LNCaP clone FGC (cell line): ENCODE measurements around the gene ZNF827.

ENCODE experiments used
- DNase-seq: peaks from one replicate; pipeline ENCODE4 v3.0.0-alpha.2; 2011; ENCODE audit warnings: low read depth
- H3K4me3 ChIP-seq: 2 replicates; pipeline ENCODE4 v1.5.1; 2011; ENCODE audit warnings: mild to moderate bottlenecking, low read depth, low read length, control low read depth
- TF ChIP-seq, protein P1 (sequence below): IDR thresholded peaks from 2 replicates; pipeline ENCODE4 v1.5.1; 2012; ENCODE audit warnings: mild to moderate bottlenecking; ENCODE audit not compliant: control insufficient read depth, insufficient read depth; ENCODE audit errors: extremely low read depth

ZNF827 gene

DNA sequence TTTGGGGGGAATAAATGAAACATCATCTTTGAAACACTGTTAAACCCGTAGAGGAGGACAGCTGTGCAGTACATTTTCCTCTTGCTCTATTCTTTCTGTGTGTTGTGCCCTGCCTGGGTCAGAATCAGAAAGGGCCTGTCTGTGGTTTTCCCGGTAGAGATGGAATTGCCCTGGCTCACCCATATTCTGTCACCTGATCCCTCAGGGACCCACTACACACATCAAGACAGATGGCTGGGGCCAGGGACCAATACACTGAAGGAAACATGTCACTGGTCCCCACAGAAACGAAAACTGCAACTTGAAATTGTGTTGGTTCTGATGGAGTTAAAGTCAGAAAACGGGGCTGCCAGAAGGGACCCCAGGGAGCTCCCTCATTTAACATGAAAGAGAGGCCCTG, 114.9 kb downstream of the ZNF827 start:
- DNase-seq, result no peak
- TF ChIP-seq, protein P1, sequence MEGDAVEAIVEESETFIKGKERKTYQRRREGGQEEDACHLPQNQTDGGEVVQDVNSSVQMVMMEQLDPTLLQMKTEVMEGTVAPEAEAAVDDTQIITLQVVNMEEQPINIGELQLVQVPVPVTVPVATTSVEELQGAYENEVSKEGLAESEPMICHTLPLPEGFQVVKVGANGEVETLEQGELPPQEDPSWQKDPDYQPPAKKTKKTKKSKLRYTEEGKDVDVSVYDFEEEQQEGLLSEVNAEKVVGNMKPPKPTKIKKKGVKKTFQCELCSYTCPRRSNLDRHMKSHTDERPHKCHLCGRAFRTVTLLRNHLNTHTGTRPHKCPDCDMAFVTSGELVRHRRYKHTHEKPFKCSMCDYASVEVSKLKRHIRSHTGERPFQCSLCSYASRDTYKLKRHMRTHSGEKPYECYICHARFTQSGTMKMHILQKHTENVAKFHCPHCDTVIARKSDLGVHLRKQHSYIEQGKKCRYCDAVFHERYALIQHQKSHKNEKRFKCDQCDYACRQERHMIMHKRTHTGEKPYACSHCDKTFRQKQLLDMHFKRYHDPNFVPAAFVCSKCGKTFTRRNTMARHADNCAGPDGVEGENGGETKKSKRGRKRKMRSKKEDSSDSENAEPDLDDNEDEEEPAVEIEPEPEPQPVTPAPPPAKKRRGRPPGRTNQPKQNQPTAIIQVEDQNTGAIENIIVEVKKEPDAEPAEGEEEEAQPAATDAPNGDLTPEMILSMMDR, result no peak
- H3K4me3 ChIP-seq, result no peak overlapping the region

DNA sequence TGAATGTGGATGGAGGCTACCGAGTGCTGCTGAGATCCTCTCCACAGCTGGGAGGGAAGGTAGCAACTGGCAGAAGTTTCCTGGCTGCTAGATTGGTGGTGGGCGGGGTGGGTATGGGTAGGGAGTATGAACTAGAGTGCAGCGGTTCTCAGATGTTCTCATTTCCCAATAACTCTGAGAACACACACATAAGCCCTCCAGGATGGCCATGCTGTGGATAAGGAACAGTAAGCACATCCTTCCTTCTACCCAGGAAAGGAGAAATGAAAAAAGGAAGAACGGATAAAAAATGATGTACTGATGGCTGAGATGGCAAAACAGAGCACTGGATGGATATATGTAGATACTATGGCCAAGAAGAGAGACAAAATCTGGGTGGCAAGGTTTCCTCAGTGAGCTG, 116.0 kb downstream of the ZNF827 start:
- no peak for DNase-seq
- TF ChIP-seq, protein P1, result no peak
- H3K4me3 ChIP-seq, result no peak overlapping the region

DNA sequence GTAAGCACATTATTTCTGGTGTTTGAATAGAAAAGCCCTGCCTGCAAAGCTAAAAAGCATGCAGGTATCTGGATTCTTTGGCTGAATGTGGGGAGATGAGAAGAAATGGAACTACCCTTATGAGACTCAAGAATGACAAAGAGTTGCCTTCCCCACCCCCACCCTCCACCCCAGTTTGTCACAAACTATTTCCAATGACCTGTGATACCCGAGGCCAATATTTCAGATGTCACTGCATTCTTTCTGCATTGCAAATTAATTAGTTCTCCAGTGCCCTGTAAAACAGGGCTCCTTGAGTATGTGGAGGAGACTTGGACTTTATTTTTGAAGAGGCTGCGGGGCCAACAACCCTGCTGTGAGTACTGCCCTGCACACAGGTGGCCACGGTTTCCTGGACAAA, 116.4 kb downstream of the ZNF827 start:
- no peak overlapping the region for H3K4me3 ChIP-seq
- no peak for DNase-seq
- TF ChIP-seq, protein P1, result no peak

DNA sequence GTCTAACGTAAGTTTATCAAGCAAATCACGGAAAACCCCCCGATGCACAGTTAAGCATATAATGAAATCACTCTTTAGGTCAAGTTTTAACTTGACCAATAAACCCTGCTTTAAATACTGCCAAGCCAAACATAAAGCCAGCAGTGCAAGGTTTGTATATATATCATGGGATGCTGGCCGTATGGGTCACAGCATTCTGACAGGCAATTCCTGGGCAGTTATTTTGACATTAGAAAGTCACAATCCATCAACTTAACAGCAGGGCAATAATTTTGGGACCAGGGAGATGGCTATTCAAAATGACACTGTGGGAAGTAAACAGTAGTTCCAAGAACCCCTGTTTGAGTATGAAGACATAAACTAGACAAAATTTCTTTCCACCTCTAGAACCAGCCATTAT, 116.9 kb downstream of the ZNF827 start:
- no peak overlapping the region for H3K4me3 ChIP-seq
- DNase-seq, result no peak
- TF ChIP-seq, protein P1, result no peak

DNA sequence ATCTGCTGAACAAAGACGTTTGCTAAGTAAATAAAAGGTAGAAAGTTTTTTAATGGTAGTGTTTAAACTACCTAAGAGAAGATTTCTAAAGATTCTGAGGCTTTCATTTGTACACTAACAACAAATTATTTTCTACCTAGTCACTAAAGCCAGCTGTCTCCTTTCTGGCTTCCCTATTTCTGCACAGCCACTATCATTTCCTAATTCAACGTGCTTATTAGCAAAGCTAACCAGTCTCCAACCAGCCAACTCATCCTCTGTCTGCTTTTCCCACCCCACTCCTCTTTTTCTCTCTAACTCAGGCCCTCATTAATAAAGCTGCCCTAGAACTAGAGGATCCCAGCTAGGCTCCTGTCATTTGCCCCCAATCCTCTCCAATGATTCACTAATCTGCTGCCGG, 118.2 kb downstream of the ZNF827 start:
- DNase-seq, result no peak
- H3K4me3 ChIP-seq, result no peak overlapping the region
- TF ChIP-seq, protein P1, result no peak

DNA sequence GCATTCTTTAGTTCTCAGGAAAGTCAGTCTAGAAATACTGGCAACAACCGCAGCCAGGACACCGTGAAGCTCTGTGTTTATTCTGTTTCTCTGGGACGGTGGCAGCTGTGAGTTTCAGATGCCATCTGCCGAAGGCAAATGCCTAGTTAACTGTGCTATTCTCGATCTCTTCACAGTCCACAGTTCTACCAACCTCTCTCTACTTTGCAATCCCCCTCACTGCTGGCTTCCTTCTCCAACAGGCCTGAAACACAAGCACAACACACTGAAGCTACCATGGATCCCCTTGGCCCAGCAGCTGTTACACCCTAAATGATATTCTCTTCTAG, 118.8 kb downstream of the ZNF827 start:
- TF ChIP-seq, protein P1, result no peak
- no peak for DNase-seq
- H3K4me3 ChIP-seq, result no peak overlapping the region

DNA sequence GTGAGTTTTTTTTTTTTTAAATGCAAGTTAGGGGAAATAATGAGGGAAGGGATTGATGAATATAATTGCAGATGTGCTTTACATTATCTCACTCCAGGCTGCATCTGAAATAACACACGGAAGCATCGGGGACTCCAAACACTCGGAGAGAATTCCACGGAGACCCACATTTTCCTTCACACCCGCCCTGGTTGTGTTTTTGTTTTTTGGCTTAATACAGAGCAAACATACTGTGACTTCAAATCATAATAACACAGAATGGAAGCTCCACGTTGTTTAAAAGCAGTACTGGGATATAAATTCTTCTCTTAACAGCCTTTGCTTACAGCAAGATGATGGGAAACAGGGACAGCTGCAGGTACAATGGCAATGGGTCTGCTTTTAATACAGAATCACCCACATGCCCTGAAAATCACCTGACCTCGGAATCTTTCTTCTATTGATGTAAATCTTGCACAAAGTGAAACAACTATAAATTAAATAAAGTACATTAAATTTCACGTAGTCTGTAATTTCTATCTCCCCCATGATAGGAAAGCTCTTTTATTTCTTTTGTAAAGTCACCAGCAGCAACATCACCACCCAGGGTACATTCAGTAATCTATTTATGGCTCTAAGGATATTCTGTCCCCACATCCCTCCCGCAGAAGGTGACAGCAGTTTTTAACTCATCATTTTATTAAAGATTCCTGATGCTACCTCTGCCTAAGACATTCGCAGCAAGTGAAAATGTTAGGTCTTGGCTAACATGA, 119.3 kb downstream of the ZNF827 start:
- TF ChIP-seq, protein P1, result no peak
- no peak overlapping the region for H3K4me3 ChIP-seq

More for the DNA sequence above, 119.3 kb downstream of the ZNF827 start:
- no peak for DNase-seq
